ENCODE measurements around the gene FCER2.
A peak's percentile ranks its signal among the peaks of the same experiment; 100 is the strongest.

The FCER2 gene

DNA sequence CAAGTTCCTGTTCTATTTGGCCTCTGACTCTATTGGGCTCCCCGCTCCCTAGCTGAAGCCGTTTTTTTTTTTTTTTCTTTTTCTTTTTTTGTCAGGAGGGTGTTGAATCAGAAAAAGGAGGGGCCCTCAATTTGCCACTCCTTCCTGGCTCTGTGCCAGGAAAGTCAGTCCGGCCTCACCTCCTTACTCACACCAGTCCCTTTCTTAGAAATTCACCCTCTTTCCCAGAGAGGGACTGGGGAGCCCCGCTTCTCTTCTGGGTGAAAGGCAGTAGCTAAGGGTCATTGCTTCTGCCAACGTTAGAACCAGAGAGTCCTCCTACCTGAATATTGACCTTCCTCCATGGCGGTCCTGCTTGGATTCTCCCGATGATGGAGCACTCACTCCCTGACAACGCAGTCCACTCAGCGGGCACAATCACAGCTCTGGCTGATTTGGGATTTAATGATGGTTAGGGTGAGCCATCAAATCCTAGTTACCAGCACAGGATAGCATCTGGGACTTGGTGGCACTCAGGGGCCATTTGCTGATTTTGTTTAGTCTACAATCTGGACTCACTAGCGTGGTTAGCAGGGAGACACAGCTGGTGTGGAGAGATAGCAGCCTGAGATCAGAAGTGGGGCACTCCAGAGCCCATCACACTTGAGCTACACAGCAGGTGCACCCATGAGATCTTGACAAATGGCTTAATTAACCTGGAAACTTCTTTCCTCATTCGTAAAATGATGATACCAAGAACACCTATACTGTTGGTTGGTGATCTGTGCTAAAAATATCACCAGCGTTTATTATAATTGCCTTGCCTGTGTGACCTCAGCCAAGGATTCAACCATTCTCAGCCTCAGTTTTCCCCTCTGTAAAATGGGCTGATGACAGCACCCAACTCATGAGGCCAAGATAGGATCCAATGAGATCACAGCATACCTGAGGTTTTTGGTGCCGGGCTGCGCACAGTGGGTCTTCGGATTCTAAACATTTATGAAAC lies 2.2 kb downstream of the FCER2 start:
- DNase-seq, result no peak

DNA sequence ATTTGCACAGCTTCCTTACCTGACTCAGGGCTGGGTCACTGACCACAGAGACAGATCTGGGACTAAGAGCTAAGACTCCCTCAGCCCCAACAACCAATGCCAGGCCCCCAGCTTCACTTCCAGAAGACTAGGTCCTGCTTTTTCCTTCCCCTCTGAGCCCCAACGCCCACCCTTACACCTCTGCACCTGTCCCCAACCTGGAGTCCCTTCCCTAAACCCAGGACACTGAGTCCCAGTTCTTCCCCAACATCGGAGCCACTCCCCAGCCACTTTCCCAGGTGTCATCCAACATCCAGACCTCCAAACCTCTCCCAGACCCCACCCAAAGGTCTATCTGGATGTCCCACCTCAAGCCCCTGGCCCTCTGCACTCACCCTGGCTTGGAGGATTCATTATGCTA lies 2.9 kb downstream of the FCER2 start:
- DNase-seq, result no peak

DNA sequence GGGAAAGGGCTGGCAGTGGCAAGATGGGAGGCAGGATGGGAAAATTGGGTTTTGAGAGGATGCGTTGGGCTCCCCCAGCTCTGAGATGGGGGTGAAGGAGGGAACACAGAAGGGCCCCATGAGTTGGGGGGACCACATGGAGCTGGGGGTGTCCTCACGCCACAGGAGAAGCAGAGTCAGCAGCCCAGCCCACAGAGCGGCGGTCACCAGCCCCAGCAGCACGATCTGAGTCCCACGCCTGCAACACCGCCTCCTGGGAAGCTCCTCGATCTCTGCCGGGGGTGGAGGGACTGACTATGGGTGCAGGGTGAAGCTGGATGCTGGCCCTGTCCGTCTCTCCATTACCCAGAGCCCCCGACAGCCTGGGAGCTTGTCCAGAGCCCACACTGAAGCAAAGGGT lies 3.3 kb downstream of the FCER2 start:
- no peak for DNase-seq

- no peak for DNase-seq
These were observed 4.1 kb downstream of the FCER2 start for GRCh38 chr19:7697721-7698287.

DNA sequence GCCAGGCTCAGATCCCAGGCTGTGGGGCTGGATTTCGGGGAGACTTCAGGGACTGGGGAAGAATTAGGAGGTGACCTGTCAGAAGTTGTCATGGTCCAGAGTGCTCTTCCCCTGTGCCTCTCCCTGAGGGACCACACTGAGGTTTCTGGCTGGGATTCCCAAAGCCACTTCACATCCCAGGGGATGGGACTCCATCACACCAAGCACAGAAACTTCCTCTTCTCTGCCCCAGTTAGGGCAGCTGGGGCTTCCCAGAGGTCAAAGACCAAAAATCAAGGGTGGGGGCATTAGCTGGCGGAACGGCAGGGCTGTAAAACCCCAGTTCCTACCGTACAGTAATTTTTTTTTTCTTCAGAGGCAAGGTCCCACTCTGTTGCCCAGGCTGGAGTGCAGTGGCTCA lies 7.4 kb downstream of the FCER2 start:
- DNase-seq, result no peak

GRCh38 chr19:7692417-7693088 lies 9.4 kb downstream of the FCER2 start:
- no peak for DNase-seq

- no peak for DNase-seq
These were observed 10.4 kb downstream of the FCER2 start for GRCh38 chr19:7691497-7691896.

- DNase-seq, result no peak
These were observed 11.1 kb downstream of the FCER2 start for GRCh38 chr19:7690779-7691258.

GRCh38 chr19:7689165-7689564 lies 12.8 kb downstream of the FCER2 start:
- no peak for DNase-seq

GRCh38 chr19:7687177-7687576 lies 14.8 kb downstream of the FCER2 start:
- DNase-seq, result no peak

- DNase-seq, result no peak
These were observed 16.1 kb downstream of the FCER2 start for GRCh38 chr19:7685546-7686445.

- DNase-seq, result no peak
These were observed 19.6 kb downstream of the FCER2 start for GRCh38 chr19:7682175-7682855.

DNA sequence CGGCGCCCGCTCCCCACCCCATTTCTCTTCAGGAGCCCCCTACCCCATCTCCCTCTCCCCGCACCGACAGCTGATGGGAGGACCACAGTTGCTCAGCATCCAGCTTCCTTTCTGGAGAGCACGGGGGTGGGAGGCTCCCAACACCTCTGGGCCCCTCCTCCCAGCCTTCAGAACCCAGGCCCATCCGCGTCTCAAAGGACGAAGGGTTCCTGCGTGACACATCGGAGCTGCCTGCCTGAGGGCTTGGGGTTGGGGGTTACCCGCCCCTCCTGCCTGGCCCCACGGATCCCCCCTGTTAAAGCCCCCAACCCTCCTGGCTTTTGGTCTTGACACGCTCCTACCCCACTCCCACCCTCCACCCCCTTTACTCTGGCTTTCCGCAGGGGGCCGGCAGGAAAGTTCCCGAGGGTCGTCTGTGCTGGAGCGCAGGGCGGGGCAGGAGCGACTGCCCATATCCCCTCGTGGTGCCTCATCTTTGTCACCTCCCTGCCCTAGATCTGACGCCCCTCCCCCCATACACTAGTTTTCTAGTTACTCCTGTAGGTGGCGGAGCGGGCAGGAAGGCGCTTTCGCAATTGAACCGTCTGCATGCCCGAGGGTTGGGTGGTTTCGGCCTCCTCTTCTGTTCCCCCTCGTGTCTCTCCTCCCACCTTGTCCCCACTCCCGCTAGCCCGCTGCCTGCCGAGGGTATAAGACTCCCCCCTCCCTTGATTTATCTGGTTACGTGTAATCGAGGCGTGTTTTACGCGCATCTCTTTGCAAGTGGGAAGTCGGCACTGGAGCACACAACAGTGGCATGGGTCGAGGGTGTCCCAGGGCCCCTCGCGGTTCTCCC lies 20.4 kb downstream of the FCER2 start:
- DNase-seq, result peak; percentile 89

- DNase-seq, result peak; percentile 95
These were observed 21.2 kb downstream of the FCER2 start, which contains the start of gene TRAPPC5 for GRCh38 chr19:7680606-7681339. TSS of gene TRAPPC5 (plus strand) at chr19:7680833. CDS start at chr19:7682254, 1,421 bp downstream.

- DNase-seq, result no peak
These were observed 21.9 kb downstream of the FCER2 start for GRCh38 chr19:7679771-7680605.

- peak; percentile 79 for DNase-seq
These were observed 22.8 kb downstream of the FCER2 start for GRCh38 chr19:7678971-7679751.

- DNase-seq, result no peak
These were observed 24.1 kb downstream of the FCER2 start for GRCh38 chr19:7677669-7678311.

DNA sequence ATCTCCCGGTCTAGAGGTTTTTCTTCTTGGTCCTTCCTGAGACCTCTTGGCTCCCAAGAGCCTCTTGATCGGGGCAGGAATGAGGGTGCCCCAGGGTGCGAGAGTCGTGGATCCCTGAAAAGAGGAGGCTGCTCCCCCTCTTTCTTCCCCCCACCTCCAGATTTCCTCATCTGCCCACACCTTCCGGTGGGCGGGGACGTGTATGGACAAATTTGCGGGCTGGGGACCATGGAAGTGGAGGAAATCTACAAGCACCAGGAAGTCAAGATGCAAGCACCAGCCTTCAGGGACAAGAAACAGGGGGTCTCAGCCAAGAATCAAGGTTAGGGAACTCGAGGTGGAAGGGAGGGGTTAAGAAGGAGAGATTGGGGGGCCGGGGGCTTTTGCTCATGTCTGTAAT lies 25.1 kb downstream of the FCER2 start, which contains the start of gene MCEMP1:
Gene MCEMP1, plus strand, starts transcription at position 237 of the 400 bp plus-strand sequence. Its CDS starts 31 bp downstream, at position 268.
- no peak for DNase-seq
